ENCODE results near the gene SERPINB1. TPM values are rescaled to one million over a fixed set of nuclear protein-coding genes. Genes with fewer than 3 reads are reported as not detected.

SERPINB1 gene
- total and polyA plus RNA-seq, 2 experiments from 2014 or later = 5.6 to 6.5 TPM

DNA sequence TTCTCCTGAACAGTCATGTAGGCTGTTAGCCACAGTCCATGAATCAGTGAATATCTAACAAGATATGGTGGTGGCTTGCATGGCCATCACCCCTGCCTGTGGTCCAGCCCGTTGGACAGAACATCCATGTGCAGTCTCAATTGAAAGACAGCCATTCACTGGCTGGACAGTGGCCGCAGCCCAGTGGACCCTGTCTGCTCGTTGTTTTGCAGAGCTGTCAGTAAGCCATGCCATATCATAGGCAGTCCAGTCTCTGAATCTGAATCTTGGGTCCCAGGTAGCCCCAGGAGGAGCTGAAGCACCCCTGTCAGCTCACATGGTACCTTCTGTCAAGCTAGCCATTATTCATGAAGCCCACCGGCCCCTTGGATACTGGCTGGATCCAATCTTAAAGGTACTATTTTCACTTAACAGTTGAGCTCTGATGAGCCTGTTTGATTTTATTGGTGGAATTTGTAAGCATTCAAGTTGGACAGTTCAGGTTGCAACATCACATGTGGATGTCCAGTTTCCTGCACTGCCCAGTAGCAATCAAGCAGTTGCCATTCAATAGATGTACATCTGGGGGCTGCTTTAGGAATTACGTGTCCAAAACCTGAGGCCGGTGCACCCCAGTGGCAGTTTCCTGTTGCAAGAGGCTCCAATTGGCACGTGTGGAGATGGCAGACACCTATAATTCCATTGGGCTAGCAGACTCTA lies 37.8 kb downstream of the SERPINB1 start:
- Histone ChIP-seq H3K4me2 (no peak overlapping the region), H3K27me3 (ENCODE audit: insufficient read depth) (no peaks in the 10 kb centered on the region), H3F3A (replicated peaks; ENCODE audit: low read depth) (no peaks in the 10 kb centered on the region), H3K9me2 (ENCODE audit: insufficient read depth) (no peaks in the 10 kb centered on the region), H3K36me3 (ENCODE audit: insufficient read depth) (no peaks in the 10 kb centered on the region), H3K4me3 (no peak overlapping the region), H3K79me2 (replicated peaks; ENCODE audit: insufficient read depth) (no peaks in the 10 kb centered on the region), H2AFZ (no peak overlapping the region), H3K4me1 (ENCODE audit: insufficient read depth) (no peaks in the 10 kb centered on the region), H4K20me1 (replicated peaks; ENCODE audit: insufficient read depth) (no peaks in the 10 kb centered on the region), H3K27ac (ENCODE audit: low read depth) (no peak overlapping the region)
- Mint-ChIP-seq H3K4me1 (peaks cover 2% of the 10 kb centered on the region; the same call in 1 of the 3 replicates), H3K4me3 (no peak overlapping the region), H3K36me3 (ENCODE audit: low read depth) (0 out of 3 replicates have a peak, but pooled peaks cover 2% of the 10 kb centered on the region), H3K27me3 (ENCODE audit: insufficient read depth, low read depth, poor library complexity) (peaks cover 10% of the 10 kb centered on the region), H3K27ac (no peak overlapping the region), H3K9me3 (peaks cover 2% of the 10 kb centered on the region; the same call in 2 of the 3 replicates)
- DNase-seq (ENCODE audit: low spot score) (no peak), ATAC-seq (no peak)
- TF ChIP-seq ZNF114 (CRISPR knock-in tag; IDR thresholded peaks at IDR 0.05) = no peak
- no peak for TF ChIP-seq ZNF331 (CRISPR knock-in tag; IDR thresholded peaks at IDR 0.05; ENCODE audit: low read depth)
- no peak for TF ChIP-seq JUNB (IDR thresholded peaks at IDR 0.05; ENCODE audit: unreplicated experiment)
- TF ChIP-seq, protein P1, sequence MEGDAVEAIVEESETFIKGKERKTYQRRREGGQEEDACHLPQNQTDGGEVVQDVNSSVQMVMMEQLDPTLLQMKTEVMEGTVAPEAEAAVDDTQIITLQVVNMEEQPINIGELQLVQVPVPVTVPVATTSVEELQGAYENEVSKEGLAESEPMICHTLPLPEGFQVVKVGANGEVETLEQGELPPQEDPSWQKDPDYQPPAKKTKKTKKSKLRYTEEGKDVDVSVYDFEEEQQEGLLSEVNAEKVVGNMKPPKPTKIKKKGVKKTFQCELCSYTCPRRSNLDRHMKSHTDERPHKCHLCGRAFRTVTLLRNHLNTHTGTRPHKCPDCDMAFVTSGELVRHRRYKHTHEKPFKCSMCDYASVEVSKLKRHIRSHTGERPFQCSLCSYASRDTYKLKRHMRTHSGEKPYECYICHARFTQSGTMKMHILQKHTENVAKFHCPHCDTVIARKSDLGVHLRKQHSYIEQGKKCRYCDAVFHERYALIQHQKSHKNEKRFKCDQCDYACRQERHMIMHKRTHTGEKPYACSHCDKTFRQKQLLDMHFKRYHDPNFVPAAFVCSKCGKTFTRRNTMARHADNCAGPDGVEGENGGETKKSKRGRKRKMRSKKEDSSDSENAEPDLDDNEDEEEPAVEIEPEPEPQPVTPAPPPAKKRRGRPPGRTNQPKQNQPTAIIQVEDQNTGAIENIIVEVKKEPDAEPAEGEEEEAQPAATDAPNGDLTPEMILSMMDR (conservative IDR thresholded peaks at IDR 0.05; ENCODE audit: low read depth in 2 of 2) = no peak
- TF ChIP-seq, protein P2, sequence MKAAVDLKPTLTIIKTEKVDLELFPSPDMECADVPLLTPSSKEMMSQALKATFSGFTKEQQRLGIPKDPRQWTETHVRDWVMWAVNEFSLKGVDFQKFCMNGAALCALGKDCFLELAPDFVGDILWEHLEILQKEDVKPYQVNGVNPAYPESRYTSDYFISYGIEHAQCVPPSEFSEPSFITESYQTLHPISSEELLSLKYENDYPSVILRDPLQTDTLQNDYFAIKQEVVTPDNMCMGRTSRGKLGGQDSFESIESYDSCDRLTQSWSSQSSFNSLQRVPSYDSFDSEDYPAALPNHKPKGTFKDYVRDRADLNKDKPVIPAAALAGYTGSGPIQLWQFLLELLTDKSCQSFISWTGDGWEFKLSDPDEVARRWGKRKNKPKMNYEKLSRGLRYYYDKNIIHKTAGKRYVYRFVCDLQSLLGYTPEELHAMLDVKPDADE (IDR thresholded peaks at IDR 0.05) = no peak
- TF ChIP-seq POLR2AphosphoS5 (IDR thresholded peaks at IDR 0.05; ENCODE audit: low read depth) = no peak
- TF ChIP-seq, protein P3, sequence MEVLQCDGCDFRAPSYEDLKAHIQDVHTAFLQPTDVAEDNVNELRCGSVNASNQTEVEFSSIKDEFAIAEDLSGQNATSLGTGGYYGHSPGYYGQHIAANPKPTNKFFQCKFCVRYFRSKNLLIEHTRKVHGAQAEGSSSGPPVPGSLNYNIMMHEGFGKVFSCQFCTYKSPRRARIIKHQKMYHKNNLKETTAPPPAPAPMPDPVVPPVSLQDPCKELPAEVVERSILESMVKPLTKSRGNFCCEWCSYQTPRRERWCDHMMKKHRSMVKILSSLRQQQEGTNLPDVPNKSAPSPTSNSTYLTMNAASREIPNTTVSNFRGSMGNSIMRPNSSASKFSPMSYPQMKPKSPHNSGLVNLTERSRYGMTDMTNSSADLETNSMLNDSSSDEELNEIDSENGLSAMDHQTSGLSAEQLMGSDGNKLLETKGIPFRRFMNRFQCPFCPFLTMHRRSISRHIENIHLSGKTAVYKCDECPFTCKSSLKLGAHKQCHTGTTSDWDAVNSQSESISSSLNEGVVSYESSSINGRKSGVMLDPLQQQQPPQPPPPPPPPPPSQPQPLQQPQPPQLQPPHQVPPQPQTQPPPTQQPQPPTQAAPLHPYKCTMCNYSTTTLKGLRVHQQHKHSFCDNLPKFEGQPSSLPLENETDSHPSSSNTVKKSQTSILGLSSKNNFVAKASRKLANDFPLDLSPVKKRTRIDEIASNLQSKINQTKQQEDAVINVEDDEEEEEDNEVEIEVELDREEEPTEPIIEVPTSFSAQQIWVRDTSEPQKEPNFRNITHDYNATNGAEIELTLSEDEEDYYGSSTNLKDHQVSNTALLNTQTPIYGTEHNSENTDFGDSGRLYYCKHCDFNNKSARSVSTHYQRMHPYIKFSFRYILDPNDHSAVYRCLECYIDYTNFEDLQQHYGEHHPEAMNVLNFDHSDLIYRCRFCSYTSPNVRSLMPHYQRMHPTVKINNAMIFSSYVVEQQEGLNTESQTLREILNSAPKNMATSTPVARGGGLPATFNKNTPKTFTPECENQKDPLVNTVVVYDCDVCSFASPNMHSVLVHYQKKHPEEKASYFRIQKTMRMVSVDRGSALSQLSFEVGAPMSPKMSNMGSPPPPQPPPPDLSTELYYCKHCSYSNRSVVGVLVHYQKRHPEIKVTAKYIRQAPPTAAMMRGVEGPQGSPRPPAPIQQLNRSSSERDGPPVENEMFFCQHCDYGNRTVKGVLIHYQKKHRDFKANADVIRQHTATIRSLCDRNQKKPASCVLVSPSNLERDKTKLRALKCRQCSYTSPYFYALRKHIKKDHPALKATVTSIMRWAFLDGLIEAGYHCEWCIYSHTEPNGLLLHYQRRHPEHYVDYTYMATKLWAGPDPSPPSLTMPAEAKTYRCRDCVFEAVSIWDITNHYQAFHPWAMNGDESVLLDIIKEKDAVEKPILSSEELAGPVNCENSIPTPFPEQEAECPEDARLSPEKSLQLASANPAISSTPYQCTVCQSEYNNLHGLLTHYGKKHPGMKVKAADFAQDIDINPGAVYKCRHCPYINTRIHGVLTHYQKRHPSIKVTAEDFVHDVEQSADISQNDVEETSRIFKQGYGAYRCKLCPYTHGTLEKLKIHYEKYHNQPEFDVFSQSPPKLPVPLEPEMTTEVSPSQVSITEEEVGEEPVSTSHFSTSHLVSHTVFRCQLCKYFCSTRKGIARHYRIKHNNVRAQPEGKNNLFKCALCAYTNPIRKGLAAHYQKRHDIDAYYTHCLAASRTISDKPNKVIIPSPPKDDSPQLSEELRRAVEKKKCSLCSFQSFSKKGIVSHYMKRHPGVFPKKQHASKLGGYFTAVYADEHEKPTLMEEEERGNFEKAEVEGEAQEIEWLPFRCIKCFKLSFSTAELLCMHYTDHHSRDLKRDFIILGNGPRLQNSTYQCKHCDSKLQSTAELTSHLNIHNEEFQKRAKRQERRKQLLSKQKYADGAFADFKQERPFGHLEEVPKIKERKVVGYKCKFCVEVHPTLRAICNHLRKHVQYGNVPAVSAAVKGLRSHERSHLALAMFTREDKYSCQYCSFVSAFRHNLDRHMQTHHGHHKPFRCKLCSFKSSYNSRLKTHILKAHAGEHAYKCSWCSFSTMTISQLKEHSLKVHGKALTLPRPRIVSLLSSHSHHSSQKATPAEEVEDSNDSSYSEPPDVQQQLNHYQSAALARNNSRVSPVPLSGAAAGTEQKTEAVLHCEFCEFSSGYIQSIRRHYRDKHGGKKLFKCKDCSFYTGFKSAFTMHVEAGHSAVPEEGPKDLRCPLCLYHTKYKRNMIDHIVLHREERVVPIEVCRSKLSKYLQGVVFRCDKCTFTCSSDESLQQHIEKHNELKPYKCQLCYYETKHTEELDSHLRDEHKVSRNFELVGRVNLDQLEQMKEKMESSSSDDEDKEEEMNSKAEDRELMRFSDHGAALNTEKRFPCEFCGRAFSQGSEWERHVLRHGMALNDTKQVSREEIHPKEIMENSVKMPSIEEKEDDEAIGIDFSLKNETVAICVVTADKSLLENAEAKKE (CRISPR knock-in tag; IDR thresholded peaks at IDR 0.05) = no peak
- TF ChIP-seq STAT1 (IDR thresholded peaks at IDR 0.05; ENCODE audit: unreplicated experiment) = no peak
- TF ChIP-seq EZH2 (IDR thresholded peaks at IDR 0.05; ENCODE audit: low read depth, unreplicated experiment) = no peak
- no peak for TF ChIP-seq CREB1 (CRISPR knock-in tag; IDR thresholded peaks at IDR 0.05; ENCODE audit: low read depth)
- TF ChIP-seq, protein P4, sequence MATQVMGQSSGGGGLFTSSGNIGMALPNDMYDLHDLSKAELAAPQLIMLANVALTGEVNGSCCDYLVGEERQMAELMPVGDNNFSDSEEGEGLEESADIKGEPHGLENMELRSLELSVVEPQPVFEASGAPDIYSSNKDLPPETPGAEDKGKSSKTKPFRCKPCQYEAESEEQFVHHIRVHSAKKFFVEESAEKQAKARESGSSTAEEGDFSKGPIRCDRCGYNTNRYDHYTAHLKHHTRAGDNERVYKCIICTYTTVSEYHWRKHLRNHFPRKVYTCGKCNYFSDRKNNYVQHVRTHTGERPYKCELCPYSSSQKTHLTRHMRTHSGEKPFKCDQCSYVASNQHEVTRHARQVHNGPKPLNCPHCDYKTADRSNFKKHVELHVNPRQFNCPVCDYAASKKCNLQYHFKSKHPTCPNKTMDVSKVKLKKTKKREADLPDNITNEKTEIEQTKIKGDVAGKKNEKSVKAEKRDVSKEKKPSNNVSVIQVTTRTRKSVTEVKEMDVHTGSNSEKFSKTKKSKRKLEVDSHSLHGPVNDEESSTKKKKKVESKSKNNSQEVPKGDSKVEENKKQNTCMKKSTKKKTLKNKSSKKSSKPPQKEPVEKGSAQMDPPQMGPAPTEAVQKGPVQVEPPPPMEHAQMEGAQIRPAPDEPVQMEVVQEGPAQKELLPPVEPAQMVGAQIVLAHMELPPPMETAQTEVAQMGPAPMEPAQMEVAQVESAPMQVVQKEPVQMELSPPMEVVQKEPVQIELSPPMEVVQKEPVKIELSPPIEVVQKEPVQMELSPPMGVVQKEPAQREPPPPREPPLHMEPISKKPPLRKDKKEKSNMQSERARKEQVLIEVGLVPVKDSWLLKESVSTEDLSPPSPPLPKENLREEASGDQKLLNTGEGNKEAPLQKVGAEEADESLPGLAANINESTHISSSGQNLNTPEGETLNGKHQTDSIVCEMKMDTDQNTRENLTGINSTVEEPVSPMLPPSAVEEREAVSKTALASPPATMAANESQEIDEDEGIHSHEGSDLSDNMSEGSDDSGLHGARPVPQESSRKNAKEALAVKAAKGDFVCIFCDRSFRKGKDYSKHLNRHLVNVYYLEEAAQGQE (IDR thresholded peaks at IDR 0.05; ENCODE audit: unreplicated experiment) = no peak
- no peak for TF ChIP-seq NANOG (IDR thresholded peaks at IDR 0.05; ENCODE audit: borderline replicate concordance)
- no peak for TF ChIP-seq EZH2phosphoT487 (IDR thresholded peaks at IDR 0.05; ENCODE audit: unreplicated experiment)

Data from GM23338 (cell line).